ENCODE data around the gene GPHA2. TPM values are rescaled to one million over a fixed set of nuclear protein-coding genes. Genes with fewer than 3 reads are reported as not detected.
"Not testable (repeated sequence)": the region's sequence is repeated elsewhere in the genome, so short reads cannot be mapped to it uniquely, and the experiment has no call there.

The GPHA2 gene, protein sequence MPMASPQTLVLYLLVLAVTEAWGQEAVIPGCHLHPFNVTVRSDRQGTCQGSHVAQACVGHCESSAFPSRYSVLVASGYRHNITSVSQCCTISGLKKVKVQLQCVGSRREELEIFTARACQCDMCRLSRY
- total RNA-seq: not detected in 2 replicates
- not detected for polyA plus RNA-seq (2012)

DNA sequence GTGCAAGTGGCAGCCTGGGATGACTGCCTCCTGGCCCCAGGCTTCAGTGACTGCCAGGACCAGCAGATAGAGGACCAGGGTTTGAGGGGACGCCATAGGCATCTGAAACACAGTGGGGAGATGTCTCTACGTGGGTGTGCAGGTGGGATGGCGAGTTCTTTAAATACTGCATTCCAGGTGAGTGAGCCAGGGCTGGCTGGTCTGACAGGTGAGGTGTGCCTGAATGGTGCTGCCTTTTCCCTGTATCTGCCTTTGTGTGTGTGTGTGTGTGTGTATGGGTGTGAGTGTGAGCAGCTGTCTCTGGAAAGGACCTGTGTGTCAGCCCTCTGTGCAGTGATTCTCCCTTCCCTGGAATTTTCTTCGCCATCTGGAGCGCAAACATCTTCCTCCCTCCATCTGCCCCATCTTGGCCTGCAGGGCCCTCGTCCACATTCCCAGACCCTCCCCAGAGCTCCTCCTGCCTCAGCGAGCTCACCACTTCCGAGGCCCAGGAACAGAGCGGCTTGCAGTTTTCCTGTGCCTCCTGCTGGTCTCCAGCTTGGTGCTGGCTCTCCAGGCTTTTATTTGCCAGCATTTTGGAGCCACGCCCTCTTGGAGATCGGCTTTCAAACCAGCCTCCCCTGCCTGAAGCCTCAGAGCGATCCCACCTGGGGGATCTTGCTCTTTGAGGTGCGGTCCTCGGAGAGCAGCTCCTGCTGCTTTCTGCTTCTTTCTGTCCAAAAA is at the start of gene GPHA2:
Gene GPHA2, minus strand, starts transcription at position 535 of the 723 bp plus-strand sequence. Its CDS starts 433 bp downstream, at position 102.
- peak; percentile 6 for DNase-seq (ENCODE audit: low read depth)

GRCh38 chr11:64983339-64983738 is 47.6 kb upstream of the GPHA2 start:
- not testable (repeated sequence) for DNase-seq (ENCODE audit: low read depth)

DNA sequence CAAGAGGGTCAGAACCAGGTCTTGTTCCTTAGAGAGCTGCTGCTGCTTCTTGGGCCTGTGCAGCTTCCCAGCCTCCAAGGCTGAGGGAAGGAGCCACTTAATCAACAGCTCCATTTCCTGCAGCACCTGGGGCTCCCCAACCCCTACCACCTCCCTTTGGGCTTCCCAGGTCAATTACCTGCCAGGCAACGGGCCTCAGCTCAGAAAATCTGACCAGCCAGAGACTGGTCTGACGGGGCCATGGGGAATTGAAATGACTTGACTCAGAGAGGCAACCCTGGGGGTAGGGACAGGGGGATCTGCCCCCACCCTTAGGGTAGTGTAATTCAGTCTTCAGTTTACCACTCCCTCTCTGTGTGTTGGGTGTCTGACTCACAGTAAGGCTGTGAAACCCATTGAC is 41.0 kb upstream of the GPHA2 start:
- no peak for DNase-seq (ENCODE audit: low read depth)

GRCh38 chr11:64974124-64974523 is 38.4 kb upstream of the GPHA2 start:
- no peak for DNase-seq (ENCODE audit: low read depth)

DNA sequence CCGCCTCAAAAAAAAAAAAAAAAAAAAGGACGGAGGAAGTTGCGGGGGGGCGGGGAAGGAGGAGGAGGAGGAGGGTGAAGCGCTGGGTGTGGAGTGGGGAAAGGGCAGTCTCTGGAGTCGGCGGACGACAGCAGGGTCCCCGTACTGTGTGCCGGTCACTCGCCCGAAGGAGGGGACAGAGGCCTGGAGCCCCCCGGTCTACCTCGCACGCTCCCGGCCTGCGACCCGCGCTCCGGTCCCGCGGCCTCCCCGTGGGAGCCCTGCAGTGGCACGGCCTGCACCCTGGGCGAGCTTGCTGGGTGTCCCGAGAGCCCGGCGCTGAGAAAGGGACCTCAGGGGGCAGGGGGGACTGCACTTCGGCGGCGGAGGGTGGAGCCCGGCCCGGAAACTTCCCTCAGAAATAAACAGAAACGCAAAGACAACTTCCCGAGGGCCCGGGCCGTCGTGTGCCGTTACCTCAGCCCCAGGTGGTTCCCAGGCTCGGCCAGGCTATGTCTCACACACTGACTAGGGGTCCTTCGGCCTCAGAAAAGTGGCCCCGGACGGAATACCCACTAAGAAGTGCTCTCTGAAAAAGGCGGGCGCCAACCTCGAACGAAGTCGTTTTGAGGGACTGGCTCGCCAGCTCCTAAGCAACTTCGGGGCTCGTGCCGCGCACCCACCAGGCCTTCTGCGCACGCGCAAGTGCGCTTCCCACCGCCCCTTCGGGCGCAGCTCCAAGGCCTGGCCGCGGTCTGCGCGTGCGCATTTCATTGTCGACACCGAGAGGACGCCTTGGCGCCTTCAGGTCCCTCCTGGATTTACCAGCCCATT is 35.9 kb upstream of the GPHA2 start, which contains the start of gene MAJIN:
Gene MAJIN, minus strand, starts transcription at position 688 of the 813 bp plus-strand sequence. CDS start 12,703 bp downstream, outside the sequence.
- no peak for DNase-seq (ENCODE audit: low read depth)

GRCh38 chr11:64970731-64971151 is 35.0 kb upstream of the GPHA2 start:
- DNase-seq (ENCODE audit: low read depth): no peak

GRCh38 chr11:64969209-64969608 is 33.5 kb upstream of the GPHA2 start:
- no peak for DNase-seq (ENCODE audit: low read depth)

DNA sequence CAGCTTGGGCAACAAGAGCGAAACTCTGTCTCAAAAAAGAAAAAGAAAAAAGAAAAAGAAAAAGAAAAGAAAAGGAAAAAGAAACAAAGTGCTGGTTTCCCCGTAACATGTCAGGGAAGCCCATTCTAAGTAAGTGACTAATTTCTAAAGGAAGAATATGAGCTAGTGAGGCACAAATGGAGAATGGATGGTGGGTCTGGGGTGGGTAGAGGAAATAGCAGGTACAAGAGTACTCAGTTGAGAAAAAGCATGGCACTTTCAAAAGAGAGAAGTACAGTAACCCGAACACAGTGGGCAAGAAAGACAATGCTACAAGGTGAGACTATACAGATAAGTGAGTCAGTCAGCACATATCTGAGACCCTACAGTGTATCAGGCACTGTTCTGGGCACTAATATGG is 31.7 kb upstream of the GPHA2 start:
- no peak for DNase-seq (ENCODE audit: low read depth)

DNA sequence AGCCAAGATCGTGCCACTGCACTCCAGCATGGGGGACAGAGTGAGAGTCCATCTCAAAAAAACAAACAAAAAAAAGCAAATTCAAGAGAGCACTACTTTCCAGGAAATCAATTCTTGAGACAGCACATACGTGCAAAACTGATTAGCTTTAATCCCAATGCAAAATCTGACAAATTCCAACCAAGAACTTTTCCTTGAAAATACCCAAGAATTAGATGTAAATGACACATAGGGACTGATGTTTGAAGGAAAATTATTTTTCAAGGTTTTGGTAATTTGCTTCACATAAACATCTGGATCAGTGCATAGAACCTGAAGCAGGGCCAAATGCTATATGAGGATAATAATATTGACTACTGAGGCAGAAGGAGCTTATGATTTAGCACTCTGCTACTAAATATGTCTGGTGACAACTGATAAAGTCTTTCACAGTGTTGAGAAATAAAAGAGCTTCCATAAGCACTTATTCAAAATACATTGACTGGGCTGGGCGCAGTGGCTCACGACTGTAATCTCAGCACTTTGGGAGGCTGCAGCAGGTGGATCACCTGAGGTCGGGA is 27.5 kb upstream of the GPHA2 start:
- DNase-seq (ENCODE audit: low read depth): no peak

DNA sequence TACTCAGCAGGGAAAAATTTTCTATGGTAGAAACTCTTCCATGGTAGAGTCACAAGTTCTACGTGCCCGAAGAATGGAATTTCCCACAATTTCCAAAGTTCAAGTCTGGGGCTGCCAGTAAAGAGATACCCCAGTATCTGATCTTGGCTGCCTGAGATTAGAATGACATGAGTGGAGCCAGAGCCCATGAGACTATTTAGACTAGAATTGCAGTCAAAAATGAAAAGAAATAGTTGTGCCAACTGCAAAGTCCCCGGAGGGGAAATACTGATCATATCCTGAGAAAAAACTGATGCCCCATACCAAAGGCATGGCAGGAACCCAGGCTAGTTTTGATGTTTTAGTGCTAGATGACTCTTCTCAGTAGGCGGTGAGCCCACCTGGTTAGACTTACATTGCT is 25.0 kb upstream of the GPHA2 start:
- DNase-seq (ENCODE audit: low read depth): no peak

- no peak for DNase-seq (ENCODE audit: low read depth)
Observed at GRCh38 chr11:64959498-64959897, 23.8 kb upstream of the GPHA2 start.

- no peak for DNase-seq (ENCODE audit: low read depth)
Observed at GRCh38 chr11:64954201-64954600, 18.5 kb upstream of the GPHA2 start.

DNA sequence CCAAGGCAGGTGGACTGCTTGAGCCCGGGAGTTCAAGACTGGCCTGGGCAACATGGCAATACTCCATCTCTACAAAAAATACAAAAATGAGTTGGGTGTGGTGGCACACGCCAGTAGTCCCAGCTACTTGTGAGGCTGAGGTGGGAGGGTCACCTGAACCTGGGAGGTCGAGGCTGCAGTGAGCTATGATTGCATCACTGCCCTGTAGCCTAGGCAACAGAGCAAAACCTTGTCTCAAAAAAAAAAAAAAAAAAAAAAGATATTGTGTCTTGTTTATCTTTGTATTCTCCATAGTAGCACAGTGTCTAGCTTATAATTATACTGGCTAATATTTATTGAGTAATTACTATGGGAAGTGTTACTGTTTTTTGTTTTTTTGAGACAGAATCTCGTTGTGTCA is 15.8 kb upstream of the GPHA2 start:
- DNase-seq (ENCODE audit: low read depth): no peak

GRCh38 chr11:64947208-64947814 is 11.6 kb upstream of the GPHA2 start:
- DNase-seq (ENCODE audit: low read depth): no peak

GRCh38 chr11:64936539-64936938 is 846 bp upstream of the GPHA2 start:
- DNase-seq (ENCODE audit: low read depth): no peak

DNA sequence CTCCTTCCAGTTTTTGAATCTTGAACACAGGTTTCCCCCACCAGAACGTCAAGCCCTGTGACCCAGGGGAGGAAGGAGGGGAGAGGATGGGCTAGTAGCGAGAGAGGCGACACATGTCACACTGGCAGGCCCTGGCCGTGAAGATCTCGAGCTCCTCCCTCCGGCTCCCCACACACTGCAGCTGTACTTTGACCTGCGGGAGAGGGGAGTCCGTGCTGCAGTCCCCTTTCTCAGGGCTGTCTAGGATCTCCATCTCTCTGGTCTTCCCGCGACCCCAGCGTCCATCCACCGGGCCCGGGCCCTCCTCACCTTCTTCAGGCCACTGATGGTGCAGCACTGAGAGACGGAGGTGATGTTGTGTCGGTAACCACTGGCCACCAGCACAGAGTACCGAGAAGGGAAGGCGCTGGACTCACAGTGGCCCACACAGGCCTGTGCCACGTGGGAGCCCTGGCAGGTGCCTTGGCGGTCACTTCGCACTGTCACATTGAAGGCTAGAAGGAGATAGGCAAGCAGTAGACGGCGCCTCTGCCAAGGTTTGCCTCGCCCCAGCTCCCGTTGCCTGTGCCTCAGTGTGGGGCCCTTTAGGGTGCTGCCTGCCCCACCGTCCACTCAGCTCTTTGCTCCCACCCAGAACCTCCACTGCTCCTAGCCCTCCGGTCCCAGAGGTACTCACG is 873 bp downstream of the GPHA2 start:
- no peak for DNase-seq (ENCODE audit: low read depth)

- no peak for DNase-seq (ENCODE audit: low read depth)
Observed at GRCh38 chr11:64933935-64934681, 1.6 kb downstream of the GPHA2 start.

DNA sequence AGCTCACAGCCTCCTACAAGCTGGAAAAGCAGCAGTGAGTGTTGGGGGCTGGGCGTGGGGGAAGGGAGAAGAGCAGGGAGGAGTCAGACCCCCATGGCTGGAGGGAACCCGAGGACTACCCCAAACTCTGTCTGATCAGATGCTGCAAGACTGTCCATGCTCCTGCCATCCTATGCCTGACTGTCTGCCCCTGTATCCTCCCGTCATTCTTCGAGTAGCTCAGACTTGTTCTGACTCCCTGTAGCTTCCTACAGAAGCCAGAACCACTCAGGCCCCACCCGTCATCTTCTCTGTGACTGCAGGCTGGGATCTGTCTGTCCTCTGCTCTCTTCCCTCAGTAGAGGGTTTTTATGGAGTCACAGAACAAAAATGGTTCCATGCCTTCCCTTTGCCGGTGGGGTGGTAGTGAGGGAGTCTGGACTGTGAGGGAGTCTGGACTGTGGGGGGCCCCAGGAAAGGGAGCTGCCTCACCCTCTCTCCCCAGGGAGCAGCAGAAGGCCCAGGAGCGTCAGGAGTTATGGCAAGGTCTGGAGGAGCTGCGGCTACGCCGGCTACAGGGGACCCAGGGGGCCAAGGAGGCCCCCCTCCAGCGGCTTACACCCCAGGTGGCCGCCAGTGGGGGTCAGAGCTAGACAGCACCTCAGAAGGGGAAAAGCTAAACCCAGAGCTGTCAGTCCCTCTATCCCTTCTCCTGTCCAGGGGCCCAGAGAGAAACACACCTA is 2.3 kb downstream of the GPHA2 start:
- no peak for DNase-seq (ENCODE audit: low read depth)

- no peak for DNase-seq (ENCODE audit: low read depth)
Observed at GRCh38 chr11:64932324-64932723, 3.4 kb downstream of the GPHA2 start.

All from myocyte (in vitro differentiated cells).